EL (cell line): Measurements from ENCODE around the gene PCDHA12.
"Not testable (repeated sequence)": the region's sequence is repeated elsewhere in the genome, so short reads cannot be mapped to it uniquely, and the experiment has no call there.

Experiments
- DNase-seq: peaks from one replicate; pipeline ENCODE4 v3.0.0-alpha.2; 2016

PCDHA12 gene, protein sequence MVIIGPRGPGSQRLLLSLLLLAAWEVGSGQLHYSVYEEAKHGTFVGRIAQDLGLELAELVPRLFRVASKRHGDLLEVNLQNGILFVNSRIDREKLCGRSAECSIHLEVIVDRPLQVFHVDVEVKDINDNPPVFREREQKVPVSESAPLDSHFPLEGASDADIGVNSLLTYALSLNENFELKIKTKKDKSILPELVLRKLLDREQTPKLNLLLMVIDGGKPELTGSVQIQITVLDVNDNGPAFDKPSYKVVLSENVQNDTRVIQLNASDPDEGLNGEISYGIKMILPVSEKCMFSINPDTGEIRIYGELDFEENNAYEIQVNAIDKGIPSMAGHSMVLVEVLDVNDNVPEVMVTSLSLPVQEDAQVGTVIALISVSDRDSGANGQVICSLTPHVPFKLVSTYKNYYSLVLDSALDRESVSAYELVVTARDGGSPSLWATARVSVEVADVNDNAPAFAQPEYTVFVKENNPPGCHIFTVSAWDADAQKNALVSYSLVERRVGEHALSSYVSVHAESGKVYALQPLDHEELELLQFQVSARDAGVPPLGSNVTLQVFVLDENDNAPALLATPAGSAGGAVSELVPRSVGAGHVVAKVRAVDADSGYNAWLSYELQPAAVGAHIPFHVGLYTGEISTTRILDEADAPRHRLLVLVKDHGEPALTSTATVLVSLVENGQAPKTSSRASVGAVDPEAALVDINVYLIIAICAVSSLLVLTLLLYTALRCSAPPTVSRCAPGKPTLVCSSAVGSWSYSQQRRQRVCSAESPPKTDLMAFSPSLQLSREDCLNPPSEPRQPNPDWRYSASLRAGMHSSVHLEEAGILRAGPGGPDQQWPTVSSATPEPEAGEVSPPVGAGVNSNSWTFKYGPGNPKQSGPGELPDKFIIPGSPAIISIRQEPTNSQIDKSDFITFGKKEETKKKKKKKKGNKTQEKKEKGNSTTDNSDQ

DNA sequence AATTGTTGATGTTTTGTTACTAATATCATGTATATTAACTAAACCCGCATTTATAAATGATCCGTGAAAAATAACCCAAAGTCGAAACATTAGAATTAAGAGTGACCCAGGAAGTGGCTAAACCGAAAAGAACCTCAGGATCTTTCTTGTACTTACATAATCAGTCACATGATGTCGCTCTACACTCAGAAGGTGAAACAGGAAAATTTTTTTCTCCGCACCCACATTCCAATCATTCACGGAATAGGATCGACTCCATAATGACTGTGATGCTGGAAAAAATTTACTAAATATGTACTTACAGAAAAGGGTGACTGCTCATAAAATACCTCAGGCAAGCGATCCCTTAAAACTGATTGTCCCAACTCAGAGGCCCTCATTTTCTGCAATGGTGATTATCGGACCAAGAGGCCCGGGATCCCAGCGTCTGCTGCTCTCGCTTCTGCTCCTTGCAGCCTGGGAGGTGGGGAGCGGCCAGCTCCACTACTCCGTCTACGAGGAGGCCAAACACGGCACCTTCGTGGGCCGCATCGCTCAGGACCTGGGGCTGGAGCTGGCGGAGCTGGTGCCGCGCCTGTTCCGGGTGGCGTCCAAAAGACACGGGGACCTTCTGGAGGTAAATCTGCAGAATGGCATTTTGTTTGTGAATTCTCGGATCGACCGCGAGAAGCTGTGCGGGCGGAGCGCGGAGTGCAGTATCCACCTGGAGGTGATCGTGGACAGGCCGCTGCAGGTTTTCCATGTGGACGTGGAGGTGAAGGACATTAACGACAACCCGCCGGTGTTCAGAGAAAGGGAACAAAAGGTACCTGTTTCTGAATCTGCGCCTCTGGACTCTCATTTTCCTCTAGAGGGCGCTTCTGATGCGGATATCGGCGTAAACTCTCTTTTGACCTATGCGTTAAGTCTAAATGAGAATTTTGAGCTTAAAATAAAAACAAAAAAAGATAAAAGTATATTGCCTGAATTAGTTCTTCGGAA lies at the start of gene PCDHA12:
Gene PCDHA12, plus strand, starts transcription at position 224 of the 981 bp plus-strand sequence. Its CDS starts 165 bp downstream, at position 389.
- DNase-seq = peak; percentile 3

DNA sequence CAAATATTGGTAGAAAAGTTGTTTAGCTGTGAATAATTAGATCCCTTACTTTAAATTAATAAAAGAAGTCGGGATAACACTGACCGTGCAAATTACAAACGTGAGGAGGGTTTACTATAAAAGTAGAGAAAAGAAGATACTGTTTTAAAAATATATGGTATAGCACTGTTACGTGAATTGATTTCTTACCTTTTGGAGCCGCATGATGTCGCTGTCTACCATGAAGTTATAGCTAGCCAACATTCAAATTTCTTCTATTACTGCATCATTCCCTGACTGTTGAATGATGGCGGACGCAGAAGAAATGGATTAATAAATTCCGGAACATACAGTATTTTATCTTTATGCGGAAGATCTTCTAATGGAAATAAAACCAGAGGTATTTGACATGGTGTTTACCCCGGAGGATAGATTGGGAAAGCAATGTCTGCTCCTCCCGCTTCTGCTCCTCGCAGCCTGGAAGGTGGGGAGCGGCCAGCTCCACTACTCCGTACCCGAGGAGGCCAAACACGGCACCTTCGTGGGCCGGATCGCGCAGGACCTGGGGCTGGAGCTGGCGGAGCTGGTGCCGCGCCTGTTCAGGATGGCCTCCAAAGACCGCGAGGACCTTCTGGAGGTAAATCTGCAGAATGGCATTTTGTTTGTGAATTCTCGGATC lies 47.3 kb upstream of the PCDHA12 start, which contains the start of gene PCDHA6:
Gene PCDHA6, plus strand, starts transcription at position 257 of the 658 bp plus-strand sequence. Its CDS starts 132 bp downstream, at position 389.
- no peak for DNase-seq

- DNase-seq = no peak
Measured at GRCh38 chr5:140828362-140828737, 46.8 kb upstream of the PCDHA12 start.

DNA sequence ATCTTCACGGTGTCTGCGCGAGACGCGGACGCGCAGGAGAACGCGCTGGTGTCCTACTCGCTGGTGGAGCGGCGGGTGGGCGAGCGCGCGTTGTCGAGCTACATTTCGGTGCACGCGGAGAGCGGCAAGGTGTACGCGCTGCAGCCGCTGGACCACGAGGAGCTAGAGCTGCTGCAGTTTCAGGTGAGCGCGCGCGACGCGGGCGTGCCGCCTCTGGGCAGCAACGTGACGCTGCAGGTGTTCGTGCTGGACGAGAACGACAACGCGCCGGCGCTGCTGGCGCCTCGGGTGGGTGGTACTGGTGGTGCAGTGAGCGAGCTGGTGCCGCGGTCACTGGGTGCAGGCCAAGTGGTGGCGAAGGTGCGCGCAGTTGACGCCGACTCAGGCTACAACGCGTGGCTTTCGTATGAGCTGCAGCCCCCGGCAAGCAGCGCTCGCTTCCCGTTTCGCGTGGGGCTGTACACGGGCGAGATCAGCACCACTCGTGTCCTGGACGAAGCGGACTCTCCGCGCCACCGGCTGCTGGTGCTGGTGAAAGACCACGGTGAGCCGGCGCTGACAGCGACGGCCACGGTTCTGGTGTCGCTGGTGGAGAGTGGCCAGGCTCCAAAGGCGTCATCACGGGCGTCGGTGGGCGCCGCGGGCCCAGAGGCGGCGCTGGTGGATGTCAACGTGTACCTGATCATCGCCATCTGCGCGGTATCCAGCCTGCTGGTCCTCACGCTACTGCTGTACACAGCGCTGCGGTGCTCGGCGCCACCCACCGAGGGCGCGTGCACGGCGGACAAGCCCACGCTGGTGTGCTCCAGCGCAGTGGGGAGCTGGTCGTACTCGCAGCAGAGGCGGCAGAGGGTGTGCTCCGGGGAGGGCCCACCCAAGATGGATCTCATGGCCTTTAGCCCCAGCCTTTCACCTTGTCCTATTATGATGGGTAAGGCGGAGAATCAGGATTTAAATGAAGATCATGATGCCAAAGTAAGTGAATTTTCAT lies 45.3 kb upstream of the PCDHA12 start:
- DNase-seq = not testable (repeated sequence)

GRCh38 chr5:140833993-140834392 lies 41.1 kb upstream of the PCDHA12 start, which contains the start of gene PCDHA7:
Gene PCDHA7 (plus strand): TSS chr5:140834269. CDS start chr5:140834384, 115 bp downstream.
- DNase-seq = peak; percentile 20

DNA sequence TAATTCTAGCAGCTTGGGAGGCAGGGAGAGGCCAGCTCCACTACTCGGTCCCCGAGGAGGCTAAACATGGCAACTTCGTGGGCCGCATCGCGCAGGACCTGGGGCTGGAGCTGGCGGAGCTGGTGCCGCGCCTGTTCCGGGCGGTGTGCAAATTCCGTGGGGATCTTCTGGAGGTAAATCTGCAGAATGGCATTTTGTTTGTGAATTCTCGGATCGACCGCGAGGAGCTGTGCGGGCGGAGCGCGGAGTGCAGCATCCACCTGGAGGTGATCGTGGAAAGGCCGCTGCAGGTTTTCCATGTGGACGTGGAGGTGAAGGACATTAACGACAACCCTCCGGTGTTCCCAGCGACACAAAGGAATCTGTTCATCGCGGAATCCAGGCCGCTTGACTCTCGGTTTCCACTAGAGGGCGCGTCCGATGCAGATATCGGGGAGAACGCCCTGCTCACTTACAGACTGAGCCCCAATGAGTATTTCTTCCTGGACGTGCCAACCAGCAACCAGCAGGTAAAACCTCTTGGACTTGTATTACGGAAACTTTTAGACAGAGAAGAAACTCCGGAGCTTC lies 40.6 kb upstream of the PCDHA12 start:
- not testable (repeated sequence) for DNase-seq

DNA sequence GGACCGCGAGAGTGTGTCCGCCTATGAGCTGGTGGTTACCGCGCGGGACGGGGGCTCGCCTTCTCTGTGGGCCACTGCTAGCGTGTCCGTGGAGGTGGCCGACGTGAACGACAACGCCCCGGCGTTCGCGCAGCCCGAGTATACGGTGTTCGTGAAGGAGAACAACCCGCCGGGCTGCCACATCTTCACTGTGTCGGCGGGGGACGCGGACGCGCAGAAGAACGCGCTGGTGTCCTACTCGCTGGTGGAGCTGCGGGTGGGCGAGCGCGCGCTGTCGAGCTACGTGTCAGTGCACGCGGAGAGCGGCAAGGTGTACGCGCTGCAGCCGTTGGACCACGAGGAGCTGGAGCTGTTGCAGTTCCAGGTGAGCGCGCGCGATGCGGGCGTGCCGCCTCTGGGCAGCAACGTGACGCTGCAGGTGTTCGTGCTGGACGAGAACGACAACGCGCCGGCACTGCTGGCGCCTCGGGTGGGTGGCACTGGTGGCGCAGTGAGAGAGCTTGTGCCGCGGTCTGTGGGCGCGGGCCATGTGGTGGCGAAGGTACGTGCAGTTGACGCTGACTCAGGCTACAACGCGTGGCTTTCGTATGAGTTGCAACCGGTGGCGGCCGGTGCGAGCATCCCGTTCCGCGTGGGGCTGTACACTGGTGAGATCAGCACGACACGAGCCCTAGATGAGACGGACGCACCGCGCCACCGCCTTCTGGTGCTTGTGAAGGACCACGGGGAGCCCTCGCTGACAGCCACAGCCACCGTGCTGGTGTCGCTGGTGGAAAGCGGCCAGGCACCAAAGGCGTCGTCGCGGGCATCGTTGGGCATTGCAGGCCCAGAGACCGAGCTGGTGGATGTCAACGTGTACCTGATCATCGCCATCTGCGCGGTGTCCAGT lies 39.2 kb upstream of the PCDHA12 start:
- DNase-seq = no peak

DNA sequence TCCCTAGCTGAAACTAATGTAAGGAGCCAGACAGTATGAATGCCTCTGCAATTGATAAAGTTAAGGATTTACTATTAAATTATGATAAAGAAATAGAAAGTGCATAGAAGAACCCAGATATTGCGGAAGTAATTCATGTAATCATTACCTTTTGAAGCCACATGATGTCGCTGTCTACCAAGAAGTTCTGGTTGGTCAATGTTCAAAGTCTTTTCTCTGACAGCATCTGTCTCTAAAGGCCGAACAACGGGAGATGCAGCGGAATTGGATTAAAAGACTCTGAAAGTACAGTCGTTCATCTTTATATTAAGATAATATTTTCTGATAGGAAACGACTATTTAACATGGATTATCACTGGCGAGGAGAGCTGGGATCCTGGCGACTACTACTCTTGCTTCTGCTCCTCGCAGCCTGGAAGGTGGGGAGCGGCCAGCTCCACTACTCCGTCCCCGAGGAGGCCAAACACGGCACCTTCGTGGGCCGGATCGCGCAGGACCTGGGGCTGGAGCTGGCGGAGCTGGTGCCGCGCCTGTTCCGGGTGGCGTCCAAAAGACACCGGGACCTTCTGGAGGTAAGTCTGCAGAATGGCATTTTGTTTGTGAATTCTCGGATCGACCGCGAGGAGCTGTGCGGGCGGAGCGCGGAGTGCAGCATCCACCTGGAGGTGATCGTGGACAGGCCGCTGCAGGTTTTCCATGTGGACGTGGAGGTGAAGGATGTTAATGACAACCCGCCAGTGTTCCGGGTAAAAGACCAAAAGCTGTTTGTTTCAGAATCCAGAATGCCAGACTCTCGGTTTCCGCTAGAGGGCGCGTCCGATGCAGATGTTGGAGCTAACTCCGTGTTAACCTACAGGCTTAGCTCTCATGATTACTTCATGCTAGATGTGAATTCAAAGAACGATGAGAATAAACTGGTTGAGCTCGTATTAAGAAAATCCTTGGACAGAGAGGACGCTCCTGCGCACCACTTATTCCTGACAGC lies 33.8 kb upstream of the PCDHA12 start, which contains the start of gene PCDHA8:
Gene PCDHA8, plus strand, starts transcription at position 210 of the 985 bp plus-strand sequence. Its CDS starts 135 bp downstream, at position 345.
- DNase-seq = peak; percentile 13

- DNase-seq = no peak
Measured at GRCh38 chr5:140842798-140843733, 32.0 kb upstream of the PCDHA12 start.

DNA sequence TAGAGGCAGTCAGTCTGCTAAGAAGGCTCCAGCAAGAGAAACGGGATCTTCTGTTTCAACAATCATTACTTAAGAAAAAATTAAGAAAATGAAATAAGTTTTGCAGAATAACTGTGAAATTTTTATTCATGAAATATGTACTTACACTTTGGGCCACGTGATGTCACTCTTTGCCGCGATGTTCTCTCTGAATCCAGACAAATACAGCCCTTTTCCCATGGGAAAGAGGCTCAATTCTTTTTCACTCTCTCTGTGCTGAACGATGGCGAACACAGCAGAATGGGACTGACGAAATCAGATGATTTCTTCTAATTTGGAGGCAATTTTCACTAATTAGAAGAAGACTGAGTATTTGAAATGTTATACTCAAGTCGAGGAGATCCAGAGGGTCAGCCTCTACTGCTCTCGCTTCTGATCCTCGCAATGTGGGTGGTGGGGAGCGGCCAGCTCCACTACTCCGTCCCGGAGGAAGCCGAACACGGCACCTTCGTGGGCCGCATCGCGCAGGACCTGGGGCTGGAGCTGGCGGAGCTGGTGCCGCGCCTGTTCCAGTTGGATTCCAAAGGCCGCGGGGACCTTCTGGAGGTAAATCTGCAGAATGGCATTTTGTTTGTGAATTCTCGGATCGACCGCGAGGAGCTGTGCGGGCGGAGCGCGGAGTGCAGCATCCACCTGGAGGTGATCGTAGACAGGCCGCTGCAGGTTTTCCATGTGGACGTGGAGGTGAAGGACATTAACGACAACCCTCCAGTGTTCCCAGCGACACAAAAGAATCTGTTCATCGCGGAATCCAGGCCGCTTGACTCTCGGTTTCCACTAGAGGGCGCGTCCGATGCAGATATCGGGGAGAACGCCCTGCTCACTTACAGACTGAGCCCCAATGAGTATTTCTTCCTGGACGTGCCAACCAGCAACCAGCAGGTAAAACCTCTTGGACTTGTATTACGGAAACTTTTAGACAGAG lies 26.7 kb upstream of the PCDHA12 start, which contains the start of gene PCDHA9:
Gene PCDHA9, plus strand, starts transcription at position 244 of the 964 bp plus-strand sequence. Its CDS starts 114 bp downstream, at position 358.
- peak; percentile 5 for DNase-seq

DNA sequence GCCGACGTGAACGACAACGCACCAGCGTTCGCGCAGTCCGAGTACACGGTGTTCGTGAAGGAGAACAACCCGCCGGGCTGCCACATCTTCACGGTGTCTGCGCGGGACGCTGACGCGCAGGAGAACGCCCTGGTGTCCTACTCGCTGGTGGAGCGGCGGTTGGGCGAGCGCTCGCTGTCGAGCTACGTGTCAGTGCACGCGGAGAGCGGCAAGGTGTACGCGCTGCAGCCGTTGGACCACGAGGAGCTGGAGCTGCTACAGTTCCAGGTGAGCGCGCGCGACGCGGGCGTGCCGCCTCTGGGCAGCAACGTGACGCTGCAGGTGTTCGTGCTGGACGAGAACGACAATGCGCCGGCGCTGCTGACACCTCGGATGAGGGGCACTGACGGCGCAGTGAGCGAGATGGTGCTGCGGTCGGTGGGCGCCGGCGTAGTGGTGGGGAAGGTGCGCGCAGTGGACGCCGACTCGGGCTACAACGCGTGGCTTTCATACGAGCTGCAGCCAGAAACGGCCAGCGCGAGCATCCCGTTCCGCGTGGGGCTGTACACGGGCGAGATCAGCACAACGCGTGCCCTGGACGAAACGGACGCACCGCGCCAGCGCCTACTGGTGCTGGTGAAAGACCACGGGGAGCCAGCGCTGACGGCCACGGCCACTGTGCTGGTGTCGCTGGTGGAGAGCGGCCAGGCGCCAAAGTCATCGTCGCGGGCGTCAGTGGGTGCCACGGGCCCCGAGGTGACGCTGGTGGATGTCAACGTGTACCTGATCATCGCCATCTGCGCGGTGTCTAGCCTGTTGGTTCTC lies 25.1 kb upstream of the PCDHA12 start:
- DNase-seq = not testable (repeated sequence)

GRCh38 chr5:140855772-140856674 lies 19.1 kb upstream of the PCDHA12 start, which contains the start of gene PCDHA10:
Gene PCDHA10 (plus strand): TSS chr5:140855897. CDS start chr5:140856049, 152 bp downstream.
- no peak for DNase-seq
